IPS DF 4.7 (cell line): ENCODE measurements around the gene CADM2.

ENCODE experiments used
- DNase-seq: peaks from one replicate; pipeline ENCODE4 v3.0.0-alpha.2; 2013; ENCODE audit warnings: low spot score; ENCODE audit errors: extremely low read depth

CADM2 gene

GRCh38 chr3:85182975-85183752 is 224.4 kb downstream of the CADM2 start:
- DNase-seq = no peak

- DNase-seq = no peak
Observed at GRCh38 chr3:85185495-85185894, 226.7 kb downstream of the CADM2 start.

- DNase-seq = no peak
Observed at GRCh38 chr3:85189731-85190130, 230.9 kb downstream of the CADM2 start.

GRCh38 chr3:85193565-85193964 is 234.8 kb downstream of the CADM2 start:
- no peak for DNase-seq

GRCh38 chr3:85208650-85209049 is 249.9 kb downstream of the CADM2 start:
- no peak for DNase-seq

- DNase-seq = no peak
Observed at GRCh38 chr3:85210540-85210939, 251.8 kb downstream of the CADM2 start.

DNA sequence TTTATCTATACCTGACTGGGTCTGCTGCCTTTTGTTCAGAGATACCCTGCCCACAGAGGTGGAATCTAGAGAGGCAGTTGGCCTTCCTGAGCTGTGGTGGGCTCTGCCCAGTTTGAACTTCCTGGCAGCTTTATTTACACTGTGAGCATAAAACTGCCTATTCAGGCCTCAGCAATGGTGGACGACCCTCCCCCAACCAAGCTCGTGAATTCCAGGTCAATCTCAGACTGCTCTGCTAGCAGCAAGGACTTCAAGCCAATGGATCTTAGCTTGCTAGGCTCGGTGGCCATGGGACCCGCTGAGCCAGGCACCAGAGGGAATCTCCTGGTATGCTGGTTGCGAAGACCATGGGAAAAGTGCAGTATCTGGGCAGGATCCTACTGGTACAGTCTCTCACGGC is 270.2 kb downstream of the CADM2 start:
- DNase-seq = peak; percentile 7

- DNase-seq = no peak
Observed at GRCh38 chr3:85244091-85244490, 285.3 kb downstream of the CADM2 start.

DNA sequence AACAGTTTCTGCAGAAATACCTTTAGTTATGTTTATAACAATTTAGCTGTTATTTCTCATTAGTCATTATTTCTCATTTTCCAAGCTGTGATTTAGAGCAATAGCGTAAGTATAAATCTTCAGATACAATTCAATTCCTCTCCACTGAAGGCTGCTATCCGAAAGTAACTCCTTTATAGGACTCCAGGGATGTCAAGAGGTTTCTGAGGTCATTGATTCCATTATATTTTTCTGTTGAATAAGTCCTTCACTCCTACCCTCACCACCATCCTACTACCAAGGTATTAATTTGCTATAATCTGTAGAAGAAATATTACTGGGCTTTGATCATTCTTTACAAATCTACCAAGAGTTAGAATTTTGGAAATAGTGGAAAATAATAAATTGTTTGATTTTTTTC is 285.7 kb downstream of the CADM2 start:
- DNase-seq = no peak

DNA sequence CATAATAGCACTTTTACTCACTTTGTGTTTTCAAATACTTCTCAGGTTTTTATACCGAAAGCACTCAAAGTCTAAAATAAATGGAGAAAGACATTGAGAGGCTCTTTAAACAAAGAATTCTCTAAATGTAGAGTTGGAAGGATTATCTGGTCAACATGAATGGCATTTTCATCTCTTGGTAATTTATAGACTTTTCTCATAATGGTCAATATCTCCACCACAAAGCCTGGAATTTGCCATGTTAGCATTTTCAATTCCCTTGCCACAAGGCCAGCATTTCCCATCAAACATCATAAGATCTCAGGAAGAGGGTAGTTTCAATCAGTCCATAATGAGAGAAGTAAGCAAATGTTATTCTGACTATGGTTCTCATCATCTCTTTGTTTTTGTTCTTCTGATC is 293.0 kb downstream of the CADM2 start:
- no peak for DNase-seq

DNA sequence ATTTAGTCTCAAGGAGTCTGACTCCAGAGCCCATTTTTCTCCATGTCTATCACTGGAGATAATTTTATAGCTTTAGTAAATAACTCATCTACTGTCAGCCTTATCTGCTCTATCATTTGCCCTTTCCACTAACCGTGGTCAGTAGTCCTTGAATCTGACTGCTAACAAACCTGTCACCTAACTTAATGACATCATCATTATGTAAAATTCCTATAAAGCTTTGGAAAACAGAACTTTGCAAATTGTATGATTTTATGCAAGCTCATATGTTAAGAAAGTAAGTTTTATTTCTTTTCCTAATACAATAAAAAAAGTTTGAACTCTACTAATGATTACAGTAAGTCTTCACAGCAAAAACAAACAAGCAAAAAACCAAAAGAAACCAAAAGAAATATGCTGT is 293.9 kb downstream of the CADM2 start:
- DNase-seq = no peak

- no peak for DNase-seq
Observed at GRCh38 chr3:85254738-85255137, 295.9 kb downstream of the CADM2 start.

DNA sequence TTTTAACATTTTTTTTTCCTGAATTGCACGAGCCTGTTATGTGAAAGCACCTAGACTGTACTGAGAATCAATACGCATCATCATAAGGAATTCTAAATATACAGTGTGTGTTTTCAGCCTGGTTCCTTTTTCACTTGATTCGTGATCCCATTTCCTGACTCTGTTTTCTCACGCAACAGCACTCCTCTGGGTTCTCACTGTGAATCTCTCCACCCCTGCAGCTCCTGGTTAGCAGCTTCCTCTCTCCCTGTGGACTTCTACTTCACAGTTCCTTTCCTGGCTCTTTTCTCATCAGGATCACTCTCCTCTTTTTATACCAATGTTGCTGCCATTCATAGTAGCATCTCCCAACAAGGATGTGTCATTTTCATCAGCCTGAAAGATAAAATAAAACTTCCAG is 297.2 kb downstream of the CADM2 start:
- DNase-seq = no peak

GRCh38 chr3:85258326-85258725 is 299.5 kb downstream of the CADM2 start:
- DNase-seq = no peak

GRCh38 chr3:85258819-85259218 is 300.0 kb downstream of the CADM2 start:
- DNase-seq = no peak

GRCh38 chr3:85259748-85260147 is 301.0 kb downstream of the CADM2 start:
- DNase-seq = no peak

- DNase-seq = no peak
Observed at GRCh38 chr3:85264381-85264780, 305.6 kb downstream of the CADM2 start.

DNA sequence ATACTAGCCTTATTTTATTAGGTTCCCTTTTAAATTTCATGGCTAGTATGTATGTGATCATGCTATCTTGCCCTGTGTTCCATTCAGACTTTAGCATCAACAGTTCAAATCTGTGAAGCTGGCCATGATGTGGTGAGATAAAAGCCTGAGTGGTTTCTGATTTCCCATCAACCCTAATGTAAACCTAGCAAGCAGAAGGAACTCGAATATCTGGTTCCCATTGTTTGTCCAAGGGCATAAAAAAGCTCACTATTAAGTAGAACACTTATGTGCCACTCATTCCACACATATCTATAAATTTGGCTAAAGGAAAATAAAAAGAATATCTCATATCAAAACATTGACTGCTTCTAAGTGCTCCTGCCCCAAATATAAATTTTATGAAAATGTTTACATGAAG is 311.7 kb downstream of the CADM2 start:
- no peak for DNase-seq

DNA sequence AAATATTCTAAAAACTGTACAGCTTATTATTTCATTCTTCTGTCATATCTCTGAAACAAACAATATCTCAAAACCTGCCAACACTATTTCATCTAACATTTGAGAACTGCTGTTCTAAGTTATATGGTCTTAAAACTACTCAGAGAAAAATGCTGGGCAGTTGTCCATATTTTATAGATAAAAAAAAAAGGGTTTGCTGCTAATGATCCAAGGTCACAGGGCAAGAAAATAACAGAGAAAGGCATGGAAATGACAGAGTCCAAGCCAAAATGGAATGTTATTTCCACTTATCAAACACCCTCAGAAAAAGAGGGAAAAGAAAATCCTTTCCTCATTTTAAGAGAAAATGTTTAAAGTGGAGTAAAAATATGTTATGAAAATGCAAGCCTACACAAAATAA is 313.1 kb downstream of the CADM2 start:
- DNase-seq = no peak

- no peak for DNase-seq
Observed at GRCh38 chr3:85288257-85288656, 329.5 kb downstream of the CADM2 start.

GRCh38 chr3:85297291-85297690 is 338.5 kb downstream of the CADM2 start:
- no peak for DNase-seq

DNA sequence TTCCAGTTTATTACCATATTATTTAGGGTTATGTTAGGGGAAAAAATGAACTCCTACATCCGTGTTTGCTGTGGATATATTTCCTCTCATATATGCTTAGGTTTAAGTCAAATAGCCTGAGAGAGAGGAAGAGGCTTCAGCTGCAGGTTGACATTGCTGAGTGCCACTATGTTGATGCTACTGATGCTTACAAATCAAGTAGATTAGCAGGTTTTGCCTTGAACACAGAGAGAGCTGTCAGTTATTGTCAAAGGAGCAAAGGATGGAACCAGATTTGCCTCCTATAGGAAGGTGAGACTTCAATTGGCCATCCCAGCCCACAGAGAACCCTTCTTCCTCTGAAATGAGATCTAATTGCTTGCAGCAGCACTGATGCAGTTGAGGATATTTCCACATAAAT is 339.2 kb downstream of the CADM2 start:
- no peak for DNase-seq

DNA sequence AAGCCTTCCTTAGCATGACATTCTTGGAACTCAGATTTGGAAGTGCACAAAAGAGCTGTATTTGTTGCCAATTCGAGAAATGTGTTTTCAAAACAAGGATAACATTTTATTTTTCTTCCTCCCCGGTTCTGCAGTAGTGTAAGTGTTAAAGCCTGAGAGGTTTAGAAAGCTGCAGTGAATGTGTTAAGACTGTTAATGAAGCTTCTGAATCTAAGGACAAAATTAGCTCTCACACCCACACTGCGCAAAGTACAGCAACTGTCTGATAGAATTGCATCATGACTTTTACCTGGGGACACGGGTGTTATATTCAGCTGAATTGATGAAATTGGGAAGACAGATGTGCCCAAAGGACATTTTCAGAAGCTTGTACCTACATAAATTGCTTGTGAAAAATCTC is 344.4 kb downstream of the CADM2 start:
- DNase-seq = no peak
